C4-2B (cell line): ENCODE results near the gene COQ3.

Experiments
- CTCF ChIP-seq: fragments of 450-650 bp; conservative IDR thresholded peaks from 2 replicates; pipeline ENCODE4 v1.5.1; 2017; ENCODE audit warnings: mild to moderate bottlenecking
- ZFX ChIP-seq: fragments of 450-650 bp; IDR thresholded peaks from 2 replicates; pipeline ENCODE4 v1.6.1; 2017

- TF ChIP-seq CTCF (no peak), ZFX (no peak)
Measured at GRCh38 chr6:99412065-99412464, 18.1 kb upstream of the COQ3 start.
